HG03432 (cell line): ENCODE measurements around the gene TMEM88.

Source experiments
- ATAC-seq: cut with Tn5 transposase; IDR thresholded peaks from one replicate; pipeline ENCODE4 v1.9.1; 2021; ENCODE audit warnings: mild to moderate bottlenecking, moderate library complexity; ENCODE audit not compliant: unreplicated experiment

TMEM88 gene

GRCh38 chr17:7843257-7843535 lies 11.7 kb upstream of the TMEM88 start:
- ATAC-seq = no peak

- peak; percentile 30 for ATAC-seq
These were observed 11.2 kb upstream of the TMEM88 start for GRCh38 chr17:7843536-7844291.

- ATAC-seq = peak; percentile 39
These were observed 10.3 kb upstream of the TMEM88 start for GRCh38 chr17:7844292-7845154.

GRCh38 chr17:7845359-7846062 lies 9.4 kb upstream of the TMEM88 start:
- ATAC-seq = no peak

GRCh38 chr17:7846063-7846735 lies 8.7 kb upstream of the TMEM88 start:
- no peak for ATAC-seq

- no peak for ATAC-seq
These were observed 7.9 kb upstream of the TMEM88 start for GRCh38 chr17:7846765-7847661.

- ATAC-seq = no peak
These were observed 6.7 kb upstream of the TMEM88 start for GRCh38 chr17:7848131-7848579.

- no peak for ATAC-seq
These were observed 6.1 kb upstream of the TMEM88 start for GRCh38 chr17:7848739-7849129.

- no peak for ATAC-seq
These were observed 5.6 kb upstream of the TMEM88 start for GRCh38 chr17:7849130-7849750.

- ATAC-seq = no peak
These were observed 4.9 kb upstream of the TMEM88 start for GRCh38 chr17:7849751-7850504.

GRCh38 chr17:7850701-7851437 lies 4.0 kb upstream of the TMEM88 start:
- ATAC-seq = peak; percentile 12

GRCh38 chr17:7851438-7852261 lies 3.2 kb upstream of the TMEM88 start:
- ATAC-seq = peak; percentile 62

GRCh38 chr17:7852262-7852670 lies 2.6 kb upstream of the TMEM88 start:
- ATAC-seq = no peak

GRCh38 chr17:7852919-7853690 lies 1.8 kb upstream of the TMEM88 start:
- no peak for ATAC-seq

- ATAC-seq = no peak
These were observed 1.2 kb upstream of the TMEM88 start for GRCh38 chr17:7853691-7854038.

- no peak for ATAC-seq
These were observed 638 bp upstream of the TMEM88 start for GRCh38 chr17:7854078-7854777.
